CD14-positive monocyte (primary cell): Measurements from ENCODE around the gene CREB3L4. TPM values are rescaled to one million over a fixed set of nuclear protein-coding genes. Genes with fewer than 3 reads are reported as not detected.
A peak's percentile ranks its signal among the peaks of the same experiment; 100 is the strongest.

Source experiments
- DNase-seq, 3 donors: peaks; one replicate each; pipeline ENCODE4 v3.0.0-alpha.2; 2011 to 2022
- H2AFZ ChIP-seq: 2 replicates; pipeline ENCODE4 v1.6.0; 2012; ENCODE audit warnings: mild to moderate bottlenecking, low read depth, low read length, inconsistent platforms; ENCODE audit not compliant: insufficient read depth, poor library complexity, severe bottlenecking
- H3K27ac ChIP-seq, 2 donors: 1 replicate in 1 of 2; 2 replicates in 1 of 2; pipeline ENCODE4 v1.5.1; 2012 to 2013; ENCODE audit warnings: low read length in 2 of 2, control low read depth in 1 of 2, inconsistent platforms in 1 of 2, low read depth in 1 of 2, mild to moderate bottlenecking in 1 of 2
- H3K27me3 ChIP-seq, 2 donors: one replicate each; pipeline versions ENCODE4 v1.6.0 to v1.6.1; 2011 to 2013; ENCODE audit warnings: low read length in 2 of 2; ENCODE audit not compliant: control insufficient read depth in 2 of 2, insufficient read depth in 2 of 2
- H3K36me3 ChIP-seq, 2 donors: replicated peaks in 1 of 2; 1 replicate in 1 of 2; 2 replicates in 1 of 2; pipeline versions ENCODE4 v1.5.1 to v1.6.1; 2012 to 2013; ENCODE audit warnings: low read length in 2 of 2, control low read depth in 1 of 2, inconsistent platforms in 1 of 2, mild to moderate bottlenecking in 1 of 2; ENCODE audit not compliant: insufficient read depth in 2 of 2, control insufficient read depth in 1 of 2
- H3K4me1 ChIP-seq, 2 donors: 1 replicate in 1 of 2; 2 replicates in 1 of 2; pipeline versions ENCODE4 v1.5.1 to v1.6.1; 2012 to 2013; ENCODE audit warnings: low read length in 2 of 2, control low read depth in 1 of 2, inconsistent platforms in 1 of 2, mild to moderate bottlenecking in 1 of 2, moderate library complexity in 1 of 2; ENCODE audit not compliant: insufficient read depth in 2 of 2, control insufficient read depth in 1 of 2
- H3K4me2 ChIP-seq: replicated peaks from 2 replicates; pipeline ENCODE3; 2012; ENCODE audit warnings: low read length, moderate library complexity, mild to moderate bottlenecking; ENCODE audit not compliant: poor library complexity, severe bottlenecking; ENCODE audit errors: extremely low read depth
- H3K4me3 ChIP-seq, 3 experiments: fragments of 200-600 bp in 1 of 3; sonication (generic) in 1 of 3; replicated peaks in 1 of 3; 1 replicate in 2 of 3; 2 replicates in 1 of 3; pipeline ENCODE4 v1.5.1; 2011 to 2013; ENCODE audit warnings: low read length in 3 of 3, mild to moderate bottlenecking in 3 of 3, control low read depth in 2 of 3, low read depth in 2 of 3, inconsistent platforms in 1 of 3, moderate library complexity in 1 of 3
- H3K79me2 ChIP-seq: 2 replicates; pipeline ENCODE4 v1.6.0; 2012; ENCODE audit warnings: mild to moderate bottlenecking, control low read depth, inconsistent platforms, low read length, moderate library complexity; ENCODE audit not compliant: insufficient read depth
- H3K9ac ChIP-seq: 2 replicates; pipeline ENCODE4 v1.6.0; 2017; ENCODE audit warnings: low read length, mild to moderate bottlenecking; ENCODE audit not compliant: insufficient read depth, poor library complexity, severe bottlenecking
- H3K9me3 ChIP-seq, 2 donors: replicated peaks in 1 of 2; 1 replicate in 1 of 2; 2 replicates in 1 of 2; pipeline versions ENCODE4 v1.5.1 to v1.6.1; 2012 to 2013; ENCODE audit warnings: low read length in 2 of 2, control low read depth in 1 of 2; ENCODE audit not compliant: control insufficient read depth in 1 of 2, insufficient read depth in 1 of 2
- H4K20me1 ChIP-seq: 2 replicates; pipeline ENCODE4 v1.6.0; 2012; ENCODE audit warnings: mild to moderate bottlenecking, low read length, control low read depth, moderate library complexity; ENCODE audit not compliant: insufficient read depth
- H3K27ac Mint-ChIP-seq, 7 donors: one replicate each; pipeline ENCODE4 v1.8.0; 2020; ENCODE audit warnings: mild to moderate bottlenecking in 7 of 7, mixed read lengths in 7 of 7, moderate library complexity in 6 of 7, inconsistent platforms in 2 of 7
- H3K27me3 Mint-ChIP-seq, 3 donors: one replicate each; pipeline ENCODE4 v1.8.0; 2021 to 2022; ENCODE audit warnings: low read depth in 3 of 3, mild to moderate bottlenecking in 3 of 3, mixed read lengths in 3 of 3, moderate library complexity in 3 of 3, inconsistent platforms in 1 of 3
- H3K36me3 Mint-ChIP-seq, 2 donors: one replicate each; pipeline ENCODE4 v1.8.0; 2020; ENCODE audit warnings: mixed read lengths in 2 of 2, inconsistent platforms in 1 of 2, mild to moderate bottlenecking in 1 of 2
- H3K4me1 Mint-ChIP-seq: one replicate; pipeline ENCODE4 v1.8.0; 2020; ENCODE audit warnings: mild to moderate bottlenecking, mixed read lengths
- H3K4me3 Mint-ChIP-seq, 2 donors: one replicate each; pipeline ENCODE4 v1.8.0; 2020; ENCODE audit warnings: mild to moderate bottlenecking in 2 of 2, mixed read lengths in 2 of 2, moderate library complexity in 1 of 2
- H3K9me3 Mint-ChIP-seq, 7 donors: one replicate each; pipeline ENCODE4 v1.8.0; 2020 to 2022; ENCODE audit warnings: mixed read lengths in 7 of 7, mild to moderate bottlenecking in 6 of 7, moderate library complexity in 6 of 7, inconsistent platforms in 2 of 7
- WGBS: methylation state at CpG from one replicate; pipeline ENCODE4 v1.1.5; 2013; ENCODE audit warnings: missing lambda C conversion rate; ENCODE audit not compliant: insufficient coverage; 5-methylcytosine and 5-hydroxymethylcytosine counted together
- intact Hi-C, 2 donors: fragments of 100-400 bp; cut with micrococcal nuclease; formaldehyde crosslinking; loops; one replicate each; pipeline versions ENCODE4 v1.15.0 to v1.15.1; 2023
- polyA plus RNA-seq, 3 donors: library from polyadenylated mRNA; depleted of rRNA in 1 of 3; unstranded in 2 of 3; stranded (reverse) in 1 of 3; fragments of 300-500 nt in 2 of 3; fragments of >200 nt in 1 of 3; fragmentation: Illumina TruSeq in 2 of 3; gene quantifications; 1 replicate in 2 of 3; 2 replicates in 1 of 3; pipeline ENCODE4 v1.2.3, GENCODE V29; 2012 to 2021
- TF ChIP-seq, protein P1 (sequence below): fragments of 200-600 bp; IDR thresholded peaks from one replicate; pipeline ENCODE4 v1.8.0; 2022; ENCODE audit warnings: antibody characterized with exemption, mild to moderate bottlenecking

The CREB3L4 gene
- polyA plus RNA-seq, 3 donors = 5.0 to 7.6 (median 6.8) TPM

DNA sequence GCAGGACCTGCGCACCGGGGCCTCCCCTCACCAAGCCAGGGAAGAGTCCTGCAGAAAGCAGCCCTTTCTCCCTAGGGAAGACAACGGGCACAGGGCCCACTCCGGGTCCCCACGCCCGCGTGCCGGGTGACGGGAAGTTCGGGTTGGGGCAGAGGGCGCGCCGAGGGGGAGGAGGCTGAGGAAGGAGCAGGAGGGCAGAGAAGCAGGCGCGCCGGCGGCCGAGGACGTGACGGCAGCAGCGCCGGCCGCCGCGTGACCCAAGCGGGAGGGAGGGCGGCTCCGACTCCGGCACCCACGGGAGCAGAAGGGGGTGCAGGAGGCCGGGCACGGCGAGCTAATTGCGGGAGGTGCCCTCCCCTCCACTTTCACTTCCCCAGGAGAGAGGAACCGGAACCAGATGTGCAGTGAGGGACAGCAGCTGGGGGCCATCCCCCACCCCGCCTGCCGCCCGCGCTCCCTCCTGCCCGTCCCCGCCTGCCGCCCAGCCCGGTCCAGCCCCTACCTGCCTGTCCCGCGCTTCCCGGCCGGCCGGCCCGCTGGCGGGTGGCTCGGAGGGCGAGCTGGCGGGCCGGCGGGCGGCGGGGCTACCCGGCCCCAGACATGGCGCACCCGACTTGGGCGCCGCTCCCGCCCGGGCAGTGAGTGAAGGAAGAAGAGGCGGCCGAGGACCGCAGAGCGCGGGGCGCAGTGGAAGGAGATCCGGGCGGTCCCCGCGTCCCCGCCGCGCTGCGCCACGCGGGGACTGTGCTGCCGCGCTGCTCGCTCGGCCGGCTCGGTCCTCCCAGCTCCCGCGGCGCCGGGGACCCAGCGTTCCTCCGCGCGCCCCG is 21.7 kb upstream of the CREB3L4 start:
- Histone ChIP-seq H2AFZ (peak overlapping the region; percentile 7), H3K79me2 (peaks cover 54% of the 10 kb centered on the region), H4K20me1 (peaks cover 18% of the 10 kb centered on the region), H3K9me3 (no peaks in the 10 kb centered on the region), H3K4me2 (peak overlapping the region; percentile 83), H3K27me3 (no peaks in the 10 kb centered on the region), H3K4me3 (peak overlapping the region; percentile 70 to 83 (median 83)), H3K36me3 (peaks cover 59 to 61% of the 10 kb centered on the region in 2 donors), H3K9ac (peak overlapping the region; percentile 94), H3K4me1 (peaks cover 54 to 61% of the 10 kb centered on the region in 2 donors), H3K27ac (peak overlapping the region; percentile 100)
- Mint-ChIP-seq H3K27ac (peak overlapping the region; percentile 98 to 100 (median 100)), H3K4me3 (peak overlapping the region; percentile 83 to 93), H3K36me3 (peaks cover 56 to 62% of the 10 kb centered on the region in 2 donors), H3K9me3 (no peaks in the 10 kb centered on the region), H3K27me3 (peaks cover 0 to under 1% (median 0%) of the 10 kb centered on the region in 3 donors), H3K4me1 (peaks cover 55% of the 10 kb centered on the region)
- TF ChIP-seq, protein P1, sequence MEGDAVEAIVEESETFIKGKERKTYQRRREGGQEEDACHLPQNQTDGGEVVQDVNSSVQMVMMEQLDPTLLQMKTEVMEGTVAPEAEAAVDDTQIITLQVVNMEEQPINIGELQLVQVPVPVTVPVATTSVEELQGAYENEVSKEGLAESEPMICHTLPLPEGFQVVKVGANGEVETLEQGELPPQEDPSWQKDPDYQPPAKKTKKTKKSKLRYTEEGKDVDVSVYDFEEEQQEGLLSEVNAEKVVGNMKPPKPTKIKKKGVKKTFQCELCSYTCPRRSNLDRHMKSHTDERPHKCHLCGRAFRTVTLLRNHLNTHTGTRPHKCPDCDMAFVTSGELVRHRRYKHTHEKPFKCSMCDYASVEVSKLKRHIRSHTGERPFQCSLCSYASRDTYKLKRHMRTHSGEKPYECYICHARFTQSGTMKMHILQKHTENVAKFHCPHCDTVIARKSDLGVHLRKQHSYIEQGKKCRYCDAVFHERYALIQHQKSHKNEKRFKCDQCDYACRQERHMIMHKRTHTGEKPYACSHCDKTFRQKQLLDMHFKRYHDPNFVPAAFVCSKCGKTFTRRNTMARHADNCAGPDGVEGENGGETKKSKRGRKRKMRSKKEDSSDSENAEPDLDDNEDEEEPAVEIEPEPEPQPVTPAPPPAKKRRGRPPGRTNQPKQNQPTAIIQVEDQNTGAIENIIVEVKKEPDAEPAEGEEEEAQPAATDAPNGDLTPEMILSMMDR = no peak
- under 1% methylated on average over 83 of the region's 95 CpGs for WGBS
- peak; percentile 95 to 99 (median 99) for DNase-seq
- intact Hi-C loops = loop anchor here in 1 of 2 donors (2.0 kb wide), 2 partner anchors 17 to 23 kb away; partner anchors contain the start of genes GATAD2B and SLC39A1

- WGBS = 0% methylated on average over 26 of the region's 28 CpGs
- peaks cover 58 to 62% of the 10 kb centered on the region in 2 donors for H3K36me3 Mint-ChIP-seq
Observed at GRCh38 chr1:153946622-153947241, 21.0 kb upstream of the CREB3L4 start, which contains the start of gene DENND4B. Gene DENND4B, minus strand, starts transcription at chr1:153946718. Its CDS starts 2,344 bp downstream, at chr1:153944374.

More at GRCh38 chr1:153946622-153947241, 21.0 kb upstream of the CREB3L4 start, which contains the start of gene DENND4B:
- Histone ChIP-seq H3K9ac (peak within 1 kb of the TSS; percentile 94), H4K20me1 (peaks cover 18% of the 10 kb centered on the region), H3K9me3 (no peaks in the 10 kb centered on the region), H3K79me2 (peaks cover 49% of the 10 kb centered on the region), H3K27ac (peak within 1 kb of the TSS; percentile 100), H2AFZ (peak within 1 kb of the TSS; percentile 7), H3K4me2 (peak within 1 kb of the TSS; percentile 83), H3K36me3 (peaks cover 59 to 61% of the 10 kb centered on the region in 2 donors), H3K4me1 (peaks cover 54 to 57% of the 10 kb centered on the region in 2 donors), H3K27me3 (no peaks in the 10 kb centered on the region), H3K4me3 (peak within 1 kb of the TSS; percentile 70 to 83 (median 83))
- intact Hi-C loops = loop anchor here in 1 of 2 donors (2.0 kb wide), 1 partner anchor 16 kb away; the partner anchor contains the start of gene SLC39A1
- DNase-seq = peak; percentile 79 to 86 (median 85)
- peak within 1 kb of the TSS; percentile 98 to 100 (median 100) for H3K27ac Mint-ChIP-seq
- TF ChIP-seq, protein P1 = peak; percentile 94
- H3K27me3 Mint-ChIP-seq = peaks cover 0 to 2% (median 0%) of the 10 kb centered on the region in 3 donors
- H3K4me3 Mint-ChIP-seq = peak within 1 kb of the TSS; percentile 83 to 93
- H3K4me1 Mint-ChIP-seq = peaks cover 55% of the 10 kb centered on the region
- no peaks in the 10 kb centered on the region for H3K9me3 Mint-ChIP-seq
